ENCODE data around the gene ZNF609. TPM values are rescaled to one million over a fixed set of nuclear protein-coding genes. Genes with fewer than 3 reads are reported as not detected.
"Not testable (repeated sequence)": the region's sequence is repeated elsewhere in the genome, so short reads cannot be mapped to it uniquely, and the experiment has no call there.

ZNF609 gene
- polyA plus RNA-seq, 12 donors, result 13.2 to 23.3 (median 16.4) TPM; not detected in 1

- DNase-seq, result not testable (repeated sequence)
Observed at GRCh38 chr15:64644811-64645210, 184.4 kb downstream of the ZNF609 start.

GRCh38 chr15:64645995-64646394, 185.6 kb downstream of the ZNF609 start:
- DNase-seq, result no peak

- DNase-seq, result no peak
Observed at GRCh38 chr15:64647367-64647766, 187.0 kb downstream of the ZNF609 start.

GRCh38 chr15:64650552-64650951, 190.2 kb downstream of the ZNF609 start:
- DNase-seq, result no peak

- DNase-seq, result no peak
Observed at GRCh38 chr15:64651601-64652191, 191.3 kb downstream of the ZNF609 start.

GRCh38 chr15:64653757-64654156, 193.4 kb downstream of the ZNF609 start:
- no peak for DNase-seq

GRCh38 chr15:64656508-64656907, 196.1 kb downstream of the ZNF609 start:
- no peak for DNase-seq

- DNase-seq, result no peak
Observed at GRCh38 chr15:64665179-64665578, 204.8 kb downstream of the ZNF609 start.

GRCh38 chr15:64667736-64668161, 207.4 kb downstream of the ZNF609 start:
- DNase-seq, result no peak

- DNase-seq, result no peak
Observed at GRCh38 chr15:64673866-64674265, 213.5 kb downstream of the ZNF609 start.

GRCh38 chr15:64678126-64678819, 217.9 kb downstream of the ZNF609 start:
- DNase-seq, result no peak

- no peak for DNase-seq
Observed at GRCh38 chr15:64680097-64680496, 219.7 kb downstream of the ZNF609 start.

GRCh38 chr15:64681424-64682024, 221.1 kb downstream of the ZNF609 start:
- no peak for DNase-seq

GRCh38 chr15:64682255-64682654, 221.9 kb downstream of the ZNF609 start:
- DNase-seq, result no peak

- no peak for DNase-seq
Observed at GRCh38 chr15:64683378-64683777, 223.0 kb downstream of the ZNF609 start.

- no peak for DNase-seq
Observed at GRCh38 chr15:64685230-64685888, 225.0 kb downstream of the ZNF609 start.

- peak; percentile 66 for DNase-seq
Observed at GRCh38 chr15:64686130-64686735, 225.9 kb downstream of the ZNF609 start.

GRCh38 chr15:64687172-64687571, 226.8 kb downstream of the ZNF609 start:
- no peak for DNase-seq

- no peak for DNase-seq
Observed at GRCh38 chr15:64687688-64688087, 227.3 kb downstream of the ZNF609 start.

- DNase-seq, result no peak
Observed at GRCh38 chr15:64688770-64689169, 228.4 kb downstream of the ZNF609 start.

- no peak for DNase-seq
Observed at GRCh38 chr15:64690008-64690407, 229.6 kb downstream of the ZNF609 start.

GRCh38 chr15:64690578-64691296, 230.4 kb downstream of the ZNF609 start:
- DNase-seq, result no peak

All from muscle of arm (tissue), 12 donors.